Gastrocnemius medialis (tissue), 4 donors: ENCODE measurements around the gene TERC.

Experiments used
- CTCF ChIP-seq, 5 experiments: fragments of 450-650 bp in 3 of 5; fragments of 200-600 bp in 2 of 5; sonication (generic) in 2 of 5; IDR thresholded peaks in 4 of 5; conservative IDR thresholded peaks in 1 of 5; 1 replicate in 4 of 5; 2 replicates in 1 of 5; pipeline ENCODE4 v1.5.1; 2016 to 2019; ENCODE audit warnings: antibody characterized with exemption in 5 of 5, mild to moderate bottlenecking in 3 of 5, moderate library complexity in 3 of 5
- POLR2A ChIP-seq, 2 donors: fragments of 450-650 bp; IDR thresholded peaks; one replicate each; pipeline ENCODE4 v1.6.1; 2017; ENCODE audit warnings: antibody characterized with exemption in 2 of 2, mild to moderate bottlenecking in 2 of 2, moderate library complexity in 2 of 2

DNA sequence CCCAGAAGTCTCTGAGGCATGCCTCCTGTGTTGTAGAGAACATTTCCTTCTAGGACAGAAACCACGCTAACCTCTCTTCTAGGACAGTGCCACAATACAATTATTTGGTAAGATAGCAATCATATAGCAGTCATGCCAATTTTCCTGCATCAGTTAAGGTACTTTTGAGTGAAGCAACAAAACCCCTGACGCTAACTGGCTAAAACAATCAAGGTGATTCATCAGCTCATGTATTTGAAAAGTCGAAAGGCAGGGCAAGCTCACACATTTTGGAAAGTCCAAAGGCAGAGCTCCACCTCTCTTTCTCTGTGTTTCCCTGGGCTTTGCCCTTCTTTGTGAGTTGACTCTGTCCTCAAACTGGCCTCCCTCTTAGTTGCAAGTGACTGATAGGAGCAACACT is 10.1 kb downstream of the TERC start:
- TF ChIP-seq CTCF (IDR thresholded peaks at IDR 0.05 in 4 of 5, conservative IDR thresholded peaks at IDR 0.05 in 1 of 5) (no peak), POLR2A (IDR thresholded peaks at IDR 0.05) (no peak)
